ENCODE measurements around the gene IL24. TPM values are rescaled to one million over a fixed set of nuclear protein-coding genes. Genes with fewer than 3 reads are reported as not detected.

The IL24 gene
- total RNA-seq, 6 donors from 2014 or later = 0.24 TPM; not detected in 5

DNA sequence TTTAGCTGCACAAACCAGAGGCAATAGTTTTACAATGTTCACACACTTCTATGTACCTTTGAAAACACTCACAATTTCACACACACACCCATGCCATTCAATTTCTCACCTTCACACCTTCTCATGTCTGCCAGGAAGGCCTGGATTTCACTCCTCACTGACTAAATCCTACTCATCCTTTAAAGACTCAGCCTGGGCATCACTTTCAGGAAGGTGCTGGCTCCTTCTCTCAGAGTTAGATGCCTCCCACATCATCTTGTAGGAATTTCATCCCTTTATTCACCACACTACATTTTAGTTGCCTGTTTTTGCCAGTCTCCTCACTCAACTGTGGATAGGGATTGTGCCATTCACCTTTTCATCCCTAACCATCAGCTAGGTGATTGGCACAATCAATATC lies 29.5 kb upstream of the IL24 start:
- Histone ChIP-seq H3K27ac (no peak overlapping the region), H3K4me3 (no peak overlapping the region), H3K36me3 (no peaks in the 10 kb centered on the region), H3K4me1 (peaks cover 0 to 9% (median 2%) of the 10 kb centered on the region in 4 donors), H3K9me3 (no peaks in the 10 kb centered on the region), H3K27me3 (no peaks in the 10 kb centered on the region)
- ATAC-seq (ENCODE audit: low FRiP score in 2 of 2) = no peak
- no peak for TF ChIP-seq POLR2A (IDR thresholded peaks at IDR 0.05)
- TF ChIP-seq, protein P1, sequence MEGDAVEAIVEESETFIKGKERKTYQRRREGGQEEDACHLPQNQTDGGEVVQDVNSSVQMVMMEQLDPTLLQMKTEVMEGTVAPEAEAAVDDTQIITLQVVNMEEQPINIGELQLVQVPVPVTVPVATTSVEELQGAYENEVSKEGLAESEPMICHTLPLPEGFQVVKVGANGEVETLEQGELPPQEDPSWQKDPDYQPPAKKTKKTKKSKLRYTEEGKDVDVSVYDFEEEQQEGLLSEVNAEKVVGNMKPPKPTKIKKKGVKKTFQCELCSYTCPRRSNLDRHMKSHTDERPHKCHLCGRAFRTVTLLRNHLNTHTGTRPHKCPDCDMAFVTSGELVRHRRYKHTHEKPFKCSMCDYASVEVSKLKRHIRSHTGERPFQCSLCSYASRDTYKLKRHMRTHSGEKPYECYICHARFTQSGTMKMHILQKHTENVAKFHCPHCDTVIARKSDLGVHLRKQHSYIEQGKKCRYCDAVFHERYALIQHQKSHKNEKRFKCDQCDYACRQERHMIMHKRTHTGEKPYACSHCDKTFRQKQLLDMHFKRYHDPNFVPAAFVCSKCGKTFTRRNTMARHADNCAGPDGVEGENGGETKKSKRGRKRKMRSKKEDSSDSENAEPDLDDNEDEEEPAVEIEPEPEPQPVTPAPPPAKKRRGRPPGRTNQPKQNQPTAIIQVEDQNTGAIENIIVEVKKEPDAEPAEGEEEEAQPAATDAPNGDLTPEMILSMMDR (IDR thresholded peaks at IDR 0.05) = no peak
- TF ChIP-seq POLR2AphosphoS5 (IDR thresholded peaks at IDR 0.05) = no peak
- no peak for TF ChIP-seq EP300 (IDR thresholded peaks at IDR 0.05)
- DNase-seq = no peak

- 67 to 80% methylated on average over 1 of the region's 1 CpG for WGBS, 2 donors
- no peak for TF ChIP-seq POLR2A (IDR thresholded peaks at IDR 0.05)
- TF ChIP-seq POLR2AphosphoS5 (IDR thresholded peaks at IDR 0.05) = no peak
- TF ChIP-seq, protein P1 (IDR thresholded peaks at IDR 0.05) = no peak
- no peak for TF ChIP-seq EP300 (IDR thresholded peaks at IDR 0.05)
- DNase-seq (no peak), ATAC-seq (ENCODE audit: low FRiP score in 2 of 2) (no peak)
- Histone ChIP-seq H3K36me3 (no peaks in the 10 kb centered on the region), H3K9me3 (no peaks in the 10 kb centered on the region), H3K4me1 (peaks cover 0 to 9% (median 2%) of the 10 kb centered on the region in 4 donors), H3K4me3 (no peak overlapping the region), H3K27me3 (no peaks in the 10 kb centered on the region), H3K27ac (no peak overlapping the region)
These were observed 29.0 kb upstream of the IL24 start for GRCh38 chr1:206868264-206868663.

GRCh38 chr1:206872139-206872538 lies 25.1 kb upstream of the IL24 start:
- Histone ChIP-seq H3K27ac (no peak overlapping the region), H3K4me3 (no peak overlapping the region), H3K27me3 (no peaks in the 10 kb centered on the region), H3K36me3 (no peaks in the 10 kb centered on the region), H3K4me1 (peaks cover 0 to 3% (median 0%) of the 10 kb centered on the region in 4 donors), H3K9me3 (no peaks in the 10 kb centered on the region)
- DNase-seq = no peak
- WGBS, 2 donors = 60 to 89% methylated on average over 3 of the region's 3 CpGs
- no peak for ATAC-seq (ENCODE audit: low FRiP score in 2 of 2)
- TF ChIP-seq EP300 (IDR thresholded peaks at IDR 0.05) (no peak), POLR2A (IDR thresholded peaks at IDR 0.05) (no peak), POLR2AphosphoS5 (IDR thresholded peaks at IDR 0.05) (no peak)
- TF ChIP-seq, protein P1 (IDR thresholded peaks at IDR 0.05) = no peak

DNA sequence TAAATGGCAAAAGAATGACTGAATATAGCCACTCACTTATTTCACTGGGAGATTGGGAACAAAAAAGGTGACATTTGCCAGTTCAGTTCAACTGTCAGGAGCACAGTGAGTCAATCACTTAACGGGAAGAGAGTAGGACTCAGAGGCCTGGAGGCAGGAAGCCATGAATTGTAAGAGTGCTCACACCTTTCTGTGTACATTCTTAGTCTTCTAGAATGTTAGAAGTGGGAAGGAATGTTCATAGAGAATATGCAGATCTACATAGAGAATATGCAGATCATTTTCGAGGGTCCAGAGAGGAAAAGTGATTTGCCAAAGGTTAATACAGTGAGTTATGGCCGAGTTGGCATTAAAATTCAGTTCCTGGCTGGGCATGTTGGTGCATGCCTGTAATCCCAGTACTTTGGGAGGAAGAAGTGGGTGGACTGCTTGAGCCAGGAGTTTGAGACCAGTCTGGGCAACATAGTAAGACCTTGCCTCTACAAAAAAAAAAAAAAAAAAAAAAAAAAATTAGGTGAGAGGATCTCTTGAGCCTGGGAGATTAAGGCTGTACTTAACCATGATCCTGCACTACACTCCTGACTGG lies 23.5 kb upstream of the IL24 start:
- Histone ChIP-seq H3K27ac (no peak overlapping the region), H3K4me1 (peaks cover 0 to 3% (median 0%) of the 10 kb centered on the region in 4 donors), H3K9me3 (peaks cover 0 to 8% (median 4%) of the 10 kb centered on the region in 4 donors), H3K36me3 (no peaks in the 10 kb centered on the region), H3K4me3 (no peak overlapping the region), H3K27me3 (no peaks in the 10 kb centered on the region)
- ATAC-seq (ENCODE audit: low FRiP score in 2 of 2) (peak; percentile 6 to 46), DNase-seq (peak in 1 of 2 donors; percentile 46)
- 53 to 60% methylated on average over 3 of the region's 3 CpGs for WGBS, 2 donors
- TF ChIP-seq, protein P1 (IDR thresholded peaks at IDR 0.05) = no peak
- no peak for TF ChIP-seq POLR2AphosphoS5 (IDR thresholded peaks at IDR 0.05)
- TF ChIP-seq POLR2A (IDR thresholded peaks at IDR 0.05) = no peak
- TF ChIP-seq EP300 (IDR thresholded peaks at IDR 0.05) = no peak

All from upper lobe of left lung (tissue), 6 donors.